Liver (tissue), 9 donors: ENCODE data around the gene ATP6V1G1. TPM values are rescaled to one million over a fixed set of nuclear protein-coding genes. Genes with fewer than 3 reads are reported as not detected.

Experiments used
- DNase-seq: peaks from one replicate; pipeline ENCODE4 v3.0.0-alpha.2; 2017; ENCODE audit warnings: low spot score
- H3K27ac ChIP-seq, 2 donors: one replicate each; pipeline ENCODE4 v1.7.0; 2013; ENCODE audit warnings: inconsistent platforms in 2 of 2, low read length in 2 of 2, control low read depth in 1 of 2, low read depth in 1 of 2, mild to moderate bottlenecking in 1 of 2
- H3K27me3 ChIP-seq, 4 donors: one replicate each; pipeline versions ENCODE4 v1.6.1 to v1.7.0; 2013; ENCODE audit warnings: low read length in 3 of 4, inconsistent platforms in 1 of 4, mild to moderate bottlenecking in 1 of 4, moderate library complexity in 1 of 4; ENCODE audit not compliant: control insufficient read depth in 4 of 4, insufficient read depth in 4 of 4
- H3K36me3 ChIP-seq, 4 donors: one replicate each; pipeline versions ENCODE4 v1.6.1 to v1.7.0; 2013; ENCODE audit warnings: low read length in 3 of 4, mild to moderate bottlenecking in 3 of 4, low read depth in 1 of 4, moderate library complexity in 1 of 4; ENCODE audit not compliant: control insufficient read depth in 4 of 4, insufficient read depth in 3 of 4
- H3K4me1 ChIP-seq, 4 donors: one replicate each; pipeline versions ENCODE4 v1.6.1 to v1.7.0; 2013; ENCODE audit warnings: low read length in 3 of 4, mild to moderate bottlenecking in 3 of 4, moderate library complexity in 1 of 4; ENCODE audit not compliant: control insufficient read depth in 4 of 4, insufficient read depth in 4 of 4
- H3K4me3 ChIP-seq, 3 donors: one replicate each; pipeline versions ENCODE4 v1.6.1 to v1.7.0; 2013; ENCODE audit warnings: low read length in 3 of 3, control low read depth in 1 of 3, low read depth in 1 of 3, mild to moderate bottlenecking in 1 of 3
- H3K9ac ChIP-seq, 2 donors: one replicate each; pipeline ENCODE4 v1.7.0; 2013; ENCODE audit warnings: low read length in 2 of 2, mild to moderate bottlenecking in 2 of 2, moderate library complexity in 2 of 2, control low read depth in 1 of 2, low read depth in 1 of 2
- H3K9me3 ChIP-seq, 4 donors: one replicate each; pipeline versions ENCODE4 v1.6.1 to v1.7.0; 2013; ENCODE audit warnings: low read length in 3 of 4; ENCODE audit not compliant: control insufficient read depth in 4 of 4
- ATF3 ChIP-seq: IDR thresholded peaks from 2 replicates; pipeline ENCODE4 v1.6.1; 2016; ENCODE audit warnings: antibody characterized with exemption
- CTCF ChIP-seq: fragments of 150-350 bp; IDR thresholded peaks from 2 replicates; pipeline ENCODE4 v1.5.1; 2017; ENCODE audit warnings: improper control_type of control experiment, low read depth, low read length; ENCODE audit not compliant: missing input control
- EGR1 ChIP-seq, 2 donors: IDR thresholded peaks; 2 replicates each; pipeline ENCODE4 v1.6.1; 2016 to 2018; ENCODE audit warnings: antibody characterized with exemption in 2 of 2, low read depth in 2 of 2
- FOXA1 ChIP-seq: IDR thresholded peaks from 2 replicates; pipeline ENCODE4 v1.6.1; 2016; ENCODE audit warnings: antibody characterized with exemption
- FOXA2 ChIP-seq: IDR thresholded peaks from 2 replicates; pipeline ENCODE4 v1.6.1; 2016; ENCODE audit warnings: antibody characterized with exemption
- GABPA ChIP-seq, 2 donors: IDR thresholded peaks in 1 of 2; conservative IDR thresholded peaks in 1 of 2; 2 replicates each; pipeline ENCODE4 v1.6.1; 2016; ENCODE audit warnings: antibody characterized with exemption in 2 of 2, mild to moderate bottlenecking in 1 of 2, moderate library complexity in 1 of 2
- HNF4A ChIP-seq, 2 donors: conservative IDR thresholded peaks; 2 replicates each; pipeline ENCODE4 v1.6.1; 2016; ENCODE audit warnings: antibody characterized with exemption in 2 of 2, mild to moderate bottlenecking in 2 of 2
- HNF4G ChIP-seq: IDR thresholded peaks from 2 replicates; pipeline ENCODE4 v1.6.1; 2016; ENCODE audit warnings: antibody characterized with exemption
- JUND ChIP-seq, 2 donors: IDR thresholded peaks; 2 replicates each; pipeline ENCODE4 v1.6.1; 2016; ENCODE audit warnings: antibody characterized with exemption in 2 of 2
- MAX ChIP-seq: IDR thresholded peaks from 2 replicates; pipeline ENCODE4 v1.6.1; 2016; ENCODE audit warnings: antibody characterized with exemption
- NR2F2 ChIP-seq: IDR thresholded peaks from 2 replicates; pipeline ENCODE4 v1.6.1; 2016; ENCODE audit warnings: antibody characterized with exemption
- RAD21 ChIP-seq, 2 donors: IDR thresholded peaks; 2 replicates each; pipeline ENCODE4 v1.6.1; 2016; ENCODE audit warnings: antibody characterized with exemption in 2 of 2, mild to moderate bottlenecking in 2 of 2
- REST ChIP-seq: IDR thresholded peaks from 2 replicates; pipeline ENCODE4 v1.6.1; 2016; ENCODE audit warnings: antibody characterized with exemption, mild to moderate bottlenecking
- RXRA ChIP-seq, 2 donors: IDR thresholded peaks; 2 replicates each; pipeline ENCODE4 v1.6.1; 2017 to 2018; ENCODE audit warnings: antibody characterized with exemption in 2 of 2, mild to moderate bottlenecking in 1 of 2
- TAF1 ChIP-seq: conservative IDR thresholded peaks from 2 replicates; pipeline ENCODE4 v1.6.1; 2016; ENCODE audit warnings: antibody characterized with exemption, mild to moderate bottlenecking
- YY1 ChIP-seq: IDR thresholded peaks from 2 replicates; pipeline ENCODE4 v1.6.1; 2016; ENCODE audit warnings: antibody characterized with exemption, mild to moderate bottlenecking
- WGBS: extraction: QIAGEN DNeasy Blood & Tissue Kit; methylation state at CpG from one replicate; pipeline ENCODE4 v1.1.7; 2013; 5-methylcytosine and 5-hydroxymethylcytosine counted together
- polyA plus RNA-seq, 2 donors: library from polyadenylated mRNA; stranded (reverse) in 1 of 2; unstranded in 1 of 2; fragments of 200-250 nt in 1 of 2; fragments of >200 nt in 1 of 2; fragmentation: Nextera tagmentation in 1 of 2; extraction: Ambion mirVana in 1 of 2; gene quantifications; one replicate each; pipeline versions ENCODE4 v1.2.1 to v1.2.3, GENCODE V29; 2013 to 2015
- total RNA-seq, 2 donors: library from RNA; depleted of rRNA; stranded (reverse); fragments of >200 nt; gene quantifications; one replicate each; pipeline ENCODE4 v1.2.3, GENCODE V29; 2014
- donor health status: healthy.
- donor health status: healthy.
- donor health status: healthy.
- donor health status: healthy.
- donor health status: healthy.

The ATP6V1G1 gene
- total and polyA plus RNA-seq, 4 donors, result 41.4 to 152 (median 75.7) TPM

GRCh38 chr9:114629563-114630090 lies 42.1 kb downstream of the ATP6V1G1 start:
- Histone ChIP-seq H3K27me3 (no peaks in the 10 kb centered on the region), H3K27ac (no peak overlapping the region), H3K9ac (no peak overlapping the region), H3K4me1 (no peaks in the 10 kb centered on the region), H3K36me3 (peaks cover 0 to 30% (median 17%) of the 10 kb centered on the region in 4 donors), H3K4me3 (no peak overlapping the region), H3K9me3 (no peaks in the 10 kb centered on the region)
- no peak for DNase-seq
- no peak for TF ChIP-seq HNF4G
- no peak for TF ChIP-seq HNF4A (conservative IDR thresholded peaks at IDR 0.05)
- no peak for TF ChIP-seq ATF3
- no peak for TF ChIP-seq GABPA (IDR thresholded peaks at IDR 0.05 in 1 of 2, conservative IDR thresholded peaks at IDR 0.05 in 1 of 2)
- TF ChIP-seq NR2F2, result no peak
- no peak for TF ChIP-seq RXRA (IDR thresholded peaks at IDR 0.05)
- no peak for TF ChIP-seq TAF1
- TF ChIP-seq JUND (IDR thresholded peaks at IDR 0.05), result no peak
- no peak for TF ChIP-seq MAX
- no peak for TF ChIP-seq CTCF
- TF ChIP-seq FOXA2, result no peak
- no peak for TF ChIP-seq FOXA1
- TF ChIP-seq REST, result no peak
- TF ChIP-seq EGR1 (IDR thresholded peaks at IDR 0.05; ENCODE audit: low read depth in 2 of 2), result no peak
- no peak for TF ChIP-seq YY1
- WGBS, result 92% methylated on average over 7 of the region's 7 CpGs

GRCh38 chr9:114631166-114631565 lies 43.6 kb downstream of the ATP6V1G1 start:
- Histone ChIP-seq H3K9me3 (no peaks in the 10 kb centered on the region), H3K9ac (no peak overlapping the region), H3K4me3 (no peak overlapping the region), H3K27ac (no peak overlapping the region), H3K4me1 (no peaks in the 10 kb centered on the region), H3K36me3 (peaks cover 0 to 30% (median 17%) of the 10 kb centered on the region in 4 donors), H3K27me3 (no peaks in the 10 kb centered on the region)
- 47% methylated on average over 2 of the region's 2 CpGs for WGBS
- TF ChIP-seq FOXA2 (no peak), YY1 (no peak), EGR1 (IDR thresholded peaks at IDR 0.05; ENCODE audit: low read depth in 2 of 2) (no peak), ATF3 (no peak), MAX (no peak), RXRA (IDR thresholded peaks at IDR 0.05) (no peak), HNF4A (conservative IDR thresholded peaks at IDR 0.05) (no peak), RAD21 (IDR thresholded peaks at IDR 0.05) (no peak)
- DNase-seq, result no peak
